Chondrocyte (in vitro differentiated cells): ENCODE data around the gene IL18BP. TPM values are rescaled to one million over a fixed set of nuclear protein-coding genes. Genes with fewer than 3 reads are reported as not detected.

Experiments used
- DNase-seq: peaks from one replicate; pipeline ENCODE4 v3.0.0; 2021; ENCODE audit warnings: mixed read lengths, low spot score
- H3K27ac Mint-ChIP-seq: one replicate; pipeline ENCODE4 v1.8.0; 2021; ENCODE audit warnings: mild to moderate bottlenecking, moderate library complexity, mixed read lengths; ENCODE audit not compliant: unreplicated experiment
- H3K27me3 Mint-ChIP-seq: 2 replicates; pipeline ENCODE4 v1.8.0; 2021; ENCODE audit warnings: low read depth, mixed read lengths
- H3K36me3 Mint-ChIP-seq: 2 replicates; pipeline ENCODE4 v1.8.0; 2021; ENCODE audit warnings: low read depth, mixed read lengths
- H3K4me1 Mint-ChIP-seq: 2 replicates; pipeline ENCODE4 v1.8.0; 2021; ENCODE audit warnings: low read depth, mild to moderate bottlenecking, mixed read lengths
- H3K4me3 Mint-ChIP-seq: one replicate; pipeline ENCODE4 v1.8.0; 2021; ENCODE audit warnings: mild to moderate bottlenecking, moderate library complexity, mixed read lengths; ENCODE audit not compliant: unreplicated experiment
- H3K9me3 Mint-ChIP-seq: 2 replicates; pipeline ENCODE4 v1.8.0; 2021; ENCODE audit warnings: low read depth, mixed read lengths
- CTCF ChIP-seq: fragments of 200-600 bp; sonication (generic); IDR thresholded peaks from 2 replicates; pipeline ENCODE4 v1.5.0; 2021; ENCODE audit warnings: antibody characterized with exemption, mild to moderate bottlenecking, moderate library complexity
- total RNA-seq: library from RNA; stranded (reverse); gene quantifications from 3 replicates; pipeline ENCODE4 v1.2.1, GENCODE V29; 2021

The IL18BP gene
- total RNA-seq, 1 donor from 2014 or later, result 9.6 TPM

GRCh38 chr11:72026090-72026489, 27.4 kb downstream of the IL18BP start:
- DNase-seq, result no peak
- no peak overlapping the region for H3K4me3 Mint-ChIP-seq
- H3K9me3 Mint-ChIP-seq, result no peaks in the 10 kb centered on the region
- H3K27ac Mint-ChIP-seq, result peak overlapping the region; percentile 94
- no peak for TF ChIP-seq CTCF
- H3K27me3 Mint-ChIP-seq, result no peaks in the 10 kb centered on the region
- peaks cover 24% of the 10 kb centered on the region for H3K4me1 Mint-ChIP-seq
- H3K36me3 Mint-ChIP-seq, result peaks cover 19% of the 10 kb centered on the region

DNA sequence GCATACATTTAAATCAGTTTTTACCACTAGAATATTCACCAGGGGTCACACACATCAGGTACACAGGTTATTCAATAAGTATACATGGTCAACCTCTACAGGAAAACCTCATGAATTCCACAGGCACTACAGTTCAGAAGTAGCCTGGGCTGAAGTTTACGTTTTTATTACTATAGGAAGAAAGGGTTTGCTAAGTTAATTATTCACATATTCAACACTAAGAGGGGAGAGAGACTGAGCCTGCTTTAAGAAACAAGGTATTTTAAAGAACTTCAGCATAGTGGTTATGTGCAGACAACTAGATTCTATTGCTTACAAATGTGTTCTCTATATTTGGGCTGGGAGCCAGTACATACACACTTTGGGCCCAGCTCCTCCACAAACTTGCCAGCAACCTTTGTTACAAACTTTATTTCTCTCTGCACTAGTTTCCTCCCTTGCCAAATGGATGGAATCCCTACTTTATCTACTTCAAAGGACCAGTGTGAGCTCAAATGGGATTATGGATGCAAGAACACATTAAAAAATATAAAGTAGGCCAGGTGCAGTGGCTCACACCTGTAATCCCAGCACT, 31.9 kb downstream of the IL18BP start:
- Mint-ChIP-seq H3K27me3 (no peaks in the 10 kb centered on the region), H3K4me1 (peaks cover 18% of the 10 kb centered on the region), H3K4me3 (no peak overlapping the region), H3K27ac (no peak overlapping the region), H3K9me3 (no peaks in the 10 kb centered on the region), H3K36me3 (peaks cover 15% of the 10 kb centered on the region)
- no peak for DNase-seq
- TF ChIP-seq CTCF, result no peak

- no peak for DNase-seq
- no peak for TF ChIP-seq CTCF
- peaks cover 16% of the 10 kb centered on the region for H3K4me1 Mint-ChIP-seq
- peaks cover 11% of the 10 kb centered on the region for H3K36me3 Mint-ChIP-seq
- H3K4me3 Mint-ChIP-seq, result no peak overlapping the region
- no peaks in the 10 kb centered on the region for H3K9me3 Mint-ChIP-seq
- H3K27me3 Mint-ChIP-seq, result no peaks in the 10 kb centered on the region
- no peak overlapping the region for H3K27ac Mint-ChIP-seq
These were observed 38.0 kb downstream of the IL18BP start for GRCh38 chr11:72036687-72037086.

DNA sequence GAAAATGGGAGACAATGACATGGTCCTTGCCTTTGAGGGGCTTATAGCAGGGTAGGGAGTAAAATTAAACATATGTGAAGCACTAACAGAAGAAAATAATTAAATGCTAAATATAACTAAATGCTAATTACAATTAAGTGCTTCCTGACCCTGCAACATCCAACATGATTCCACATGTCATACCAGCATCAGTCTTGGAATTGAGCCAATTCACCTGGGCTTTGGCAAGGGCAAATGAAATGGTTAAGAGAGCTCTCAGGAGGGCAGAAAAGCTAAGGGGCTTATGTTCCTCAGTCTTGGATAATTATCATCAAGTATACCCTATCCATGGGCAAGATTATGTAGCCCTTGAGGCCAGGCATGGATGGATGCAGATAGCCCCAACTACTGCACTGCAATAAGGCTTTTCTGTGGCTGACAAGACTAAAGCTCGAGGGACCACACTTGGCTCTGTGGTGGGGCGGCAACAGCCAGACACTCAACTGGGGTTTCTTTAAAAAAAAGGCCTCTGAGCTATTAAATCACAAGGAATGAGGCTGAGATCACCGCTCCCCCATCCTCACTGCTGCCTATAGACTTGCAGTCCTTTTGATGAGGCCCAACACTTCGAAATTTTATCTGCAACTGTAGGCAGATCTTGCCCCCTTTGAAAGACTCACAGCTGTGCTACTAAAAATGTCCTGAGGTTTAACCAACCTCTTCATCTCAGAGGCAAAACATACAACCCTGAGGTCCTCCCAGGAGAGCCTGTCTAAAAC, 39.0 kb downstream of the IL18BP start:
- no peak for DNase-seq
- no peak for TF ChIP-seq CTCF
- Mint-ChIP-seq H3K27ac (no peak overlapping the region), H3K27me3 (no peaks in the 10 kb centered on the region), H3K4me1 (peaks cover 26% of the 10 kb centered on the region), H3K9me3 (no peaks in the 10 kb centered on the region), H3K36me3 (peaks cover 11% of the 10 kb centered on the region), H3K4me3 (no peak overlapping the region)

GRCh38 chr11:72038491-72038890, 39.8 kb downstream of the IL18BP start:
- Mint-ChIP-seq H3K27me3 (no peaks in the 10 kb centered on the region), H3K4me3 (no peak overlapping the region), H3K27ac (no peak overlapping the region), H3K36me3 (peaks cover 9% of the 10 kb centered on the region), H3K9me3 (no peaks in the 10 kb centered on the region), H3K4me1 (peaks cover 30% of the 10 kb centered on the region)
- no peak for DNase-seq
- no peak for TF ChIP-seq CTCF
